ENCODE data around the gene MGAT4A.

MGAT4A gene

DNA sequence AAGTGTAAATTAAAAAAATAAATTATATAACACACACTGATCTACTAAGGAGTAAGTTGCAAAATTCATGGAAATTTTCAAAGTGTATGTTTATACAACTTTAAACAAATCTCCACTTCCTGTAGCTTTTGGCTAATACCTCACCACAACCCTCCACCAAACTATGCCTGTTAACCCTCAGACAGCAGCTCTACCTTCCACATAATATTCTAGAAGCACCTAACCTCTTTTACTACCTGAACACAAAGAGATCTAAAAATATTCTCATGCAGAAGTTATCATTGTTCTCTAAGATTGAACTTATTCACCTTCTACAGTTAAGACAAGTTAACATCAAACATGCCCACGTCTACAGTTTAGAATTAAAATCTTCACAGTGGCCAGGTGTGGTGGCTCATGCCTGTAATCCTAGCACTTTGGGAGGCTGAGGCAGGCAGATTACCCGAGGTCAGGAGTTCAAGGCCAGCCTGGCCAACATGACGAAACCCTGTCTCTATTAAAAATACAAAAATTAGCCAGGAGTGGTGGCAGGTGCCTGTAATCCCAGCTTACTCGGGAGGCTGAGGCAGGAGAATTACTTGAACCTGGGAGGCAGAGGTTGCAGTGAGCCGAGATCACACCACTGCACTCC, 2.7 kb downstream of the MGAT4A start:
- DNase-seq = peak in 1 of 2 donors; percentile 40

DNA sequence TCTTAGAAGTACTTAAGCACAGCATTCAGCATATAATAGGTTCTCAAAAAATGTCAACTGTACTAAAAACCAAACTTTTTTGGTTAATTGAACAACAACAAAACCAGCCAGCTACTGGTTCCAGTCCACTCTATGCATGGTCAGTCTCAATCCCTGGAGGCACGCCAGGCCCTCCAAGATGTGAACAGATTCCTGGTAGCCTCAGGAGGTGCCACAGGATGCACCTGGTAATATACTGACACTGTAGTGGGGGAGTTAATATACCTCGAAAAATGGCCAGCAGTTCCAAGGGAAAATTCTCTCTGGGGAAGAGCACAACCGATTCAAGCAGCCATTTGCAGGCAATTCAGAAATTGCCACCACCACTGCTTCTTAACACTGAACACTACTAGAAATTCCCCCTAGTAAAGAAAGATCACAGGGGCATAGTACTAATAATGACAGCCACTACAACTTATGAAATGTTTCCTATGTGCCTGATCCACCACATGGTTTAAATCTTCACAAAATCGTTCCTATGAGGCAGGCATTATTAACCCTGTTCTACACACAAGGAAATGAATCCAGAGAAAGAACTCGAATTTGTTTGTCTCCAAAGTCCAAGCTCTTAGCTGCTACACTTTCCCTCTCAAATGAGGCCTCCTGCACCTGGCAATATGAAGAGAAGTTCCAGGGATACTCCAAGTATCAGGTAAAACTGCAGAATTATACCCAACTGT, 3.4 kb downstream of the MGAT4A start:
- DNase-seq = no peak

DNA sequence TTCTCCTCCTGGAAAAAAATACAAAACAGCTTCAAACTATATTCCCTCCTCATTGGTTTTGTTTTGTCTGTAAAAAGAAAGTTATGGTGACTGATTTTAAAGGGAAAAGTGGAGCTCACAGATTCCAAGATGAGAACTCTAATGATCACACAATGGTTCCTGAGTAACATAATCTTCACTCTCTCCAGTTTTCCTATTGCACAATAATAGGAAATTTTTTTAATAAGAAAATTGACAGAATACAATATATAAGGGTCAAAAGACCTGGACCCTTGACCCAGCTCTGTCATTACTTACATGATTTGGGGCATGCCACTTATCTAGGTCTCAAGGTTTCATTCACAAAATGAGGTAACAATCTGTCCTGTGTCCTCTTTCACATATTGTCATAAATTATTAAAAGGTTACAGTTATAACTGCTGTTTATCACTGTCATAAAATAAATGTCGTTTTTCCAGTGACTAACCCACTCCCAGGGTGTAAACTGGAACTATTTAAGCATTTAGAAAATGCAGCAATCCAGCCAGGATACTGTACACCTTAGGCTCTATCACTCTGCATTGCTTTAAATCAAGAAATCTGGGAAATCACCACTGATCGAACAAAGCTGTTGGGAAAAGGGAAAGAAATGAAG, 4.1 kb downstream of the MGAT4A start:
- DNase-seq = no peak

DNA sequence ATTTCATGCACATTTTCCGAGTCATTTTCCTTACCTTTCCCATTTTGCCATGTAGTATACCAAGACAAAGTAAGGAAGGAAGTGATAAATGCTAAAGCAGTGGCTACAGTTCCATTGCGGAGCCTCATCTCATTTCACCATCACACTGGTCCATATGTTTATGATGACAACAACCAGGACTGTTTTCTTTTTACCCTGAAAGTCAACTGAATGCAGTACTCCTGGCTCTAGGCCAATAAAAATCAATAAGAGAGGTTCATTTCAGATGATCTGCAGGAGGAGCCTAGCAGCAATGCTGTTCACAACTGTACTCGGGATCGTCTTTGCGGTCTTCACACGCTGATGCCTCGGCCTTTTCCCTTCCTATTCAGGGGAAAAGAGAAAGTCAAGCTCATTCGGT, 4.7 kb downstream of the MGAT4A start:
- no peak for DNase-seq

DNA sequence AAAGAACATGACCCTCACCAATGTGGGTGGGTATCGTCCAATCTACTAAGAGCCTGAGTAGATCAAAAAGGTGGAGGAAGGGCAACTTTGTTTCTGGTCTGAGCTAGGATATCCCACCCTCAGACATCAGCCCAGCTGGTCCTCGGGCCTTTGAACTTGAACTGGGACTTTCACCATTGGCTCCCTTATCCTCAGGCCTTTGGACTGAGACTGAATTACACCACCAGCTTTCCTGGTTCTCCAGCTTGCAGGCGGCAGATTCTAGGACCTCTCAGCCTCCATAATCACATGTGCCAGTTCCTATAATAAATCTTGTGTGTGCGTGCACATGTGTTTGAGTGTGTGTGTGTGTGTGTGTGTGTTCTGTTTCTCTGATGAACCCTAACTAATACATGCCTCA, 10.6 kb downstream of the MGAT4A start:
- DNase-seq = no peak

DNA sequence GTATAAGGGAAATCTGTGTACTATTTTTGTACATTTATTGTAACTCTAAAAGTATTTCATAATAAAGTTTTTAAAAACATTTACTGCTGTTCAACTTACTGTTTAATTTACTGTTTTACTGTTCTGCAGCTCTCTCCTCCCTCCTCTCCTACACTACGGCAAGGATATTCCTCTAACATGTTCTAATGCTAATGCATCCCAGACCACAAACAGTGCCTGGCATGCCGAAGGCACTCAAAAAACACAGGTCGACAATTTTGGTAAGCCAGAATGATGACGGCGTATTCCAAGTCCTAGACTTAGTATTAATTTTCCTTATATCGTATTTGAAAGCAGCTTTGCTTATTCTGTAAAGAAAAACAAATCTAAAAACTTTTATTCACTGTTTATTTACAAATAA, 13.3 kb downstream of the MGAT4A start:
- no peak for DNase-seq

DNA sequence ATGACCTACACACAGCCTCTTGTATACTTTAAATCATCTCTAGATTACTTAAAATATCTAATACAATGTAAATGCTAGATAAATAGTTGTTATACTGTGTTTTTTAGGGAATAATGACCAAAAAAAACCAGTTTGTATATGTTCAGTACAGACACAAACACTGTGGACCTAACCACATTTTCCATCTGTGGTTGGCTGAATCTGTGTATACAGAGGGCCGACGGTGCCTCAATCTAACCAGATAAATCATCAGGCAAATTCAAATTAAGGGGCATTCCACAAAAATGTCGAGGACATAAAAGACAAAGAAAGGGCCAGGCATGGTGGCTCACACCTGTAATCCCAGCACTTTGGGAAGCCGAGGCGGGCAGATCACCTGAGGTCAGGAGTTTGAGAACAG, 14.1 kb downstream of the MGAT4A start:
- no peak for DNase-seq

DNA sequence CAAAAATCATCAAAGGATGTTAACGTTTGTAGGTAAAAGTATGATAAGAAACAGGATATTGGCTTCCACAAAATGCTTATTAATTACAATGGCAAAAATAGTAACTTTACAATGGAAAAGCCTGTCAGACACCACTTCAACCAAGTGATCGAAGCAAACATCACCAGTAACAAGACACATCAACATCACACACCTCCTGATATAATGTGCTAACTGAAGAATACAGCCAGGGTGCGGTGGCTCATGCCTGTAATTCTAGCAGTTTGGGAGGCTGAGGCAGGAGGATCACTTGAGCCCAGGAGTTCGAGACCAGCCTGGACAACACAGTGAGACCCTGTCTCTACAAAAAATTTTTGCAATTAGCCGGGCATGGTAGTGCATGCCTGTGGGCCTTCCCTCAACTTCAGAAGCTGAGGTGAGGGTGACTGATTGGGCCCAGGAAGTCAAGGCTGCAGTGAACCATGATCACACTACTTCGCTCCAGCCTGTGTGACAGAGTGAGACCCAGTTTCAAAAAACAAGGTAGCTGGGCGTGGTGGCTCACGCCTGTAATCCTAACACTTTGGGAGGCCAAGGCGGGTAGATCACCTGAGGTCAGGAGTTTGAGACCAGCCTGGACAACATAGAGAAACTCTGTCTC, 15.0 kb downstream of the MGAT4A start:
- no peak for DNase-seq

DNA sequence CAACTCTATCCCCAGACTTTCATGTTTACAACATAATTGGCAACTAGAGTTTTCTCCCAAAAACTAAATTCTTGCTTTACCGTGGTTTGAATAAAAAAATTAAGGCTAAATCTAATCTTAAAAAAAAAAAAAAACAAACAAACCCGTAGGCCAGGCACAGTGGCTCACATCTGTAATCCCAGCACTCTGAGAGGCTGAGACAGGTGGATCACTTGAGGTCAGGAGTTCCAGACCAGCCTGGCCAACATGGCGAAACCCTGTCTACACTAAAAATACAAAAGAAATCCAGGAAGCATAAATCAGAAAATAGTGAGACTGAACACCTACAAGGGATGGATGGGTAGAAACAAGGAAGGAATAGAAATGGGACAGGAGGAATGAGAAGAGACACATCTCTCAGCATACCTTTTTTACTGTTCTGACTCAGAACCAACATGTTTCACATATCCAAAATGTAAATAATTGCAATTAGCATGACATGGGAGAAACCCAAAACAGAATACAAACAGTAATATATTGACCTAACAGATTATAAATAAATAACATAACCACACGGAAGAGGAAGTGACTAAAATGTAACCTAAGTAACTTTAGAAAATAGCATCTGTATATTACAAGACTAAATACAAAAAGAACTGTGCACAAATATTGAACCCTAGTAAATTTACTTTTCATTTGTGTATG, 17.5 kb downstream of the MGAT4A start:
- no peak for DNase-seq

DNA sequence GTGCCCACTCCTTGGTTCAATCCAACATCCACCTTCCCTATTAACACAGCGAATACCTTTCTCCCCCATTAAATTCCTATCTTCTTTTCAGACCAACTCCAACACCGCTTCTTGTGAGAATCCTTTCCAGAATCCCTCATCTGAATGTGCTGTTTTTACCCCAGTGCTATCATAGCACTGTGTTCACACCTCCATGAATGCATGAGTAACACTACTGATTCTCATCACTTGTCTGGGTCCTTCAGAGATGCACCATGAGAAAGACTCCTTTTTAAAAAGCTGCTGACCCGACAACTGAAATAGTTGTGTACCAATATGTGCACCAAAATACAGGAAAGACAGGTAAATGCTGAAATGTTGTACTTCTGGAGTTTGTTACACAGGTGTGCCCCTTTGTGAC, 18.8 kb downstream of the MGAT4A start:
- no peak for DNase-seq

DNA sequence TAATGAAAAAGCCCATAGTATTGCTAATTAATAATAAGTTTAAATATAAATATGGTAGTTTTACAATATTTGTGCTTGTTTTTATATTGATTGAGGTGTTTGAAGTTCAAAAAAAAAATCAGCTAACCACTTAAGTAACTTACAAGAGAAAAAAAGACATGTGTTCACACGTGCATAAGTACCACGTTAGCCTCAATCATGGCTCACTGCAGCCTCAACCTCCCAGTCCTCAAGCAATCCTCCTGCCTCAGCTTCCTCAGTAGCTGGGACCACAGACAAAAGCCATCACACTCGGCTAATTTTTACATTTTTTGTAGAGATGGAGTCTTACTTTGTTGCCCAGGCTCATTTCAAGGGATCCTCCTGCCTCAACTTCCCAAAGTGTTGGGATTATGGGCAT, 19.4 kb downstream of the MGAT4A start:
- DNase-seq = no peak

DNA sequence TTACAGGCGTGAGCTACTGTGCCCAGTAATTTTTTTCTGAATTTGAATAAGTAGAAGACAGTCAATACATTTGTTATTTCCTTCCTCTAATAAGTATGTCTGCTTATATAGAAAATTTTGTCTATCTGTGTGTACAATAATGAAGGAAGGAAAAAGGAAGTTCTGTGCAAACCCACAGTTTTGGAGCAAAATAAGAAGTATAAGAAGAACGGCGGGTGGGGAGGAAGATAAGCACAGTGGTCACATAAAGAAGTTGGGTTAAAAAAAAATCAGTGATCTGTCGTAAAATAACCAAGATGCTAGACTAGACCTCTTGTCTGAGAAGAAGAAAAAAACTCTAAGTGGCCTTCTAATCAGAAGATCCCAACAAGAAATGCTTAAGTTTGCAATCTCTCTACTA, 20.2 kb downstream of the MGAT4A start:
- no peak for DNase-seq

DNA sequence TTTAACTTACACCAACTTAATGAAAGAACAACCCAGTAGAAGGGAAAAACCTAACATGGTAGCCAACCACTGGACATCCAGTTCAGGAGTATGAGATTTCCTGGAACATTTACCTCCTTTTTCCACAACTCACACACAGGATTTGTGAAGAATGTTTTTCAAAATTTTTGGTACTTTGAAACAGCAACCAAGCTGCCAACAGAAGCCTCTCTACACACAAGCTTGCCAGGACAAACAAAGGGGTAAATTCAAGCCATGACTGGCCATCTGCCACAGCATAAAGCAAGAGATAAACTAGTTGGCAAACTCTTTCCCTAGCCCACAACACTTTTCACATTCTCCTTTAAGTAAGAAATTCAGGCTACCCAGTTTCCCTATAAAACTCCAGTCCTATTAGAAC, 21.4 kb downstream of the MGAT4A start:
- DNase-seq = no peak

DNA sequence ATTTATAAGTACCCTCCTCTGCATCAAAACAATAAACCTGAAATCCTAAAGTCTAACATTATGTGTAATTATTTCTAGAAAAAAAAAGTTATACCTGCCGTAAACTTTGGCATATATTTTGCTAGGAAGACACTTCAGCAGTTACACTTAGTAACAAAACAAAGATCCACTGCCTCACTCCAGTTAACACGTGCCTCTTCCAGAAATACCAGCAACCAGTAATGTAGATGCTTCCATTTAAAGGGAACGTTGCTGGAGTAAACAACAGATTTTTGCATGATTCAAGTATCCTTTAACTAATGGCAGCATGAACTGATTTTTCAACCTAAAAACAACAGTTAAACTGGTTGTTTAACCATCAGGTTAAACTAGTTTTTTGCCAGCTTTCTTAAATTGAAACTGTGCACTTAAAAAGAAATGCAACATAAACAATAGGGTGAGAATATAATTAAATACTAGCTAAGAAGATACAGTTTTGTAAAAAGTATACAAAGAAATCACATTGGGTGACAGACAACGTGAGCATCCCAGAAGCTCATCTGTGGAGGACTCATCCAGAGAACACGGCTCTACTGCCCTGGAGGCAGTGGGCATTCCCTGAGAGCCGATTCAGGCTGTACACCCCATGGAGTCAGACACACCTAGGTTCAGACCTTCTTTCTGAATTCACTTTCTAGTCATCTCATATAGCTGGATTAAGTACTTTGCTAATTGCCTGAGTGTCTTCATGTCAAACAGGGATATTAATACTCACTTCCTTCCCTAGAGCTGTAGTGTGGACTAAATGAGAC, 22.3 kb downstream of the MGAT4A start:
- no peak for DNase-seq

DNA sequence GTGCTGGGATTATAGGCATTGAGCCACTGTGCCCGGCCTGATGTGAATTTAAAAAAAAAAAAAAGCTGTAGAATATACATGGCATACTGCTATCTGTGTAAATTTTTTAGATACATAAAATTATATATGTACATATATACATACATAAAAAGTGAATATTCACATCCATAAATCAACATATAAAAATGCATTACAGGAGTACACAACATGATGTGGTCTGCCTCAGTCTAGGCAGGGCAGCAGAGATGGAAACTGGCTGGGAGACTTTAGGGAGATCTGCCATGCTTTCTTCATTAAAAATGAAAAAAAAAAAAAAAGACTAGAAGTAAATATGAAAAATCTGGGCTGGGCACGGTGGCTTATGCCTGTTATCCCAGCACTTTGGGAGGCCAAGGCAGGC, 24.3 kb downstream of the MGAT4A start:
- no peak for DNase-seq

DNA sequence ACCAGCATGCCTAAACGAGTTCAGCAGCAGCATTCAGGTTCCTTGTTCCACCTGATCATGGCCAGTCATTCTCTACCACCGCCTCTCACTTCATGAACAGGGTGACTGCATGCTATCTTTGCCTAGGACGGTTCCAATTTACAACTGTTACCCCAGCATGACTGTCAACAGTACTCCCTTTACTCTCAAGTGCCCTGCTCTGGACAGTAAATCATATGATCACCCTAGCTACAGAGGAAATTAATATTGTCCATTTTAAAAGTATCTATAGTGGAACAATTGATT, 25.7 kb downstream of the MGAT4A start:
- no peak for DNase-seq

DNA sequence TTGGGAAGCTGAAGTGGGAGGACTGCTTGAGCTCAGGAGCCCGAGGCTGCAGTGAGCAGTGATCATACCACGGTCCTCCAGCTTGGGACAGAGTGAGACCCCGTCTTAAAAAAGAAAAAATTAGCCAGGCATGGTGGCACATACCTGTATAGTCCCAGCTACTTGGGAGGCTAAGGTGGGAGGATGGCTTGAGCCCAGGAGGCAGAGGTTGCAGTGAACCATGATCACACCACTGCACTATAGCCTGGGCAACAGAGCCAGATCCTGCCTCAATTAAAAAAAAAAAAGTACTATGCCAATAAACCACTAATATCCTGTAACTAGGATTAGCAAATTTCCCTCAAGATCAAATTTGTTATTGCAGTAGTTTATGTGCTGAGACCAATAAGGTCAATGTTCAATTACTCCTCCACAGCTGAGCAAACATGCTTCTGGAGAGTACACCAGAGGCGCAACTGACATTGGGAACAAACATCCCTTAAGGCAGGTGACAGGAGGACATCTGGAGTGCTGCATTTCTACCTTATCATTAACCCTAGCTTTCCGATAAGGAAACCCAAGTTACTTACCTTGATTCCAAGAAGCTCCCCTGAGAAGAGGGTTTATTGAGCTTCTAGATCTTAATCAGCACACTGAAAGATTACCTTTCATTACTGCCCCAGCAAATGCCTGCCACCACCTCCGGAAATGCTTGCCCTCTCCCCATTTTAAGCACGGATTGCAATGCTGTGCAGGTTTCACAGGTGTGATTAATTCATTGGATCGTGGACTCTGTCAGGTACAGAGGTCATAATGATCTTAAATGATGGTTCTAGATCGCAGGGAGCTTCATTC, 26.2 kb downstream of the MGAT4A start:
- DNase-seq = no peak

DNA sequence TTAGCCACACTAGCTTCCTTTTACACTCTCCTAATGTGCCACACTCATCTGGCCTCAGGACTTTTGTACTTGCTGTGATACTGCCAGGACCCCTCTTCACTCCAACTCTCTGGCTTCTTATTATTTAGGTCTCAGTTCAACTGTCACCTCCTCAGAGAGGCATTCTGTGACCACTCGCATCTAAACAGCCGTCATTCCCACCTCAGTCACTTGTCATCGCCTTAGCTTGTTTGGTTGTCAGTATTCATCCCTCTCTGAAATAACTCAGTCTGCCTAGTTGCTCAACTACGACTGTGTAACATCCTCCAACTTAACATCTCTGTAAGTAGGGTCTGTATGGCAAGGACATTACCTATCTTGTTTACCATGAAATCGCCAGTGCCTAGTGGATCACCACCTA, 27.2 kb downstream of the MGAT4A start:
- no peak for DNase-seq

DNA sequence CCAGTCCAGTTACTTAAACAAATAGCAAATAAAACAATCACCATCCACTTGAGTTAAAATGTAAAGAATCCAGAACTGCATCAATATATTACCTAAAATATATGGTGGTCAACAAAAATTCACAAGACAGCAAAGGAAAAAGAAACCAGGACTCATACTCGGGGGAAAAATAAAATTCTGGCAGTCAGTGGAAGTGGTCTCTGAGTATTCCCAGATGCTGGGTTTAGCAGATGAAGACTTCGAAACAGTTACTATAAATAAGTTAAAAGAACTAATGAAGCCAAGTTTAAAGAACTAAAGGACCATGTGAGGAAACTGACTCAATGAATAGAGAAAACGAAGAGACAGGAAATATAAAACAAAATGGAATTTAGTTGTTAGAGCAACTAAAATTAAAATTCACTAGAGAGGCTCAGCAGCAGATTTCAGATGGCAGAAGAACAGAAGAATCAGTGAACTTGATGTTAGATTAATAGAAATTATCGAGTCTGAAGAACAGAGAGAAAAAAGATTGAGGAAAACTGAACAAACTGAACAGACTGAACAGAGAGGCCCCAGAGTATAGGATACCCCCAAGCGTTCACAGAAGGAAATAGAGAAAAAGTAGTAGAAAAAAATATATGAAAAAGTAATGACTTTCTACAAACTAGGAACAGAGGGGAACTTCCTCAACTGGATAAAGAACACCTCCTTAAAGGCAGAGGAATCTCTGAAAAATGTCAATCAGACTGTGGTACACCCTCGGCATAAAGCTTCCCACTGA, 27.9 kb downstream of the MGAT4A start:
- no peak for DNase-seq

DNA sequence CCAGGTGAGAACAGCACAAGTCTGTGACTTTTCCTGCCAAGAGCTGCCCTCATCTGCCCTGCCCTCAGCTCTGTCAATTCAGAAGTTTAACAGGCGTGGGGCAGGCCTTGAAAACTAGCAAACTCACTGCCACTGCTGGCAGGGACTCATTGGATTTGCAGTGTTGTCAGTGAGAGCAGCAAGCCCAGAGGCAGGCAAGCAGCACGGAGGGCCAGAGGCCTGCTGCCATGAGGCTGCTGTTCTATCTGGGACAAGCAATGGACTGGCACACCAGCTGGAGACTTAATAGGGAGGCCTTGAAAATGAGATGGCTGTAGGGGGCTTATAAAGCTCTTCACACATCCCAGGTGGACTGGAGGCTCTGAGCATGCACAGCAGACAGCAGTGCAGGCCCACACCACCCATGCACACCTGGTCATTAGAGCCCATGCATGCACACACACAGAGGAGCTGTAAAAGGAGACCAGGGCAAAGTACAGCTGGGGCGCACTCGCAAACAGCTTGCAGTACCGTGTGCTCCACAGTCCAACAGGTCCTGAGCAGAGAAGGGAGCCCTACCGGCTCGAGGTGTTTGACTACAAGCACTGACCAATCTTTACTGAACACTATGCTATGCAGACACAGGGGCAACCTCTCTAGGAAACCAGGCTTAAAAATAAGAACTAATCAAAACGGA, 28.7 kb downstream of the MGAT4A start:
- no peak for DNase-seq

DNA sequence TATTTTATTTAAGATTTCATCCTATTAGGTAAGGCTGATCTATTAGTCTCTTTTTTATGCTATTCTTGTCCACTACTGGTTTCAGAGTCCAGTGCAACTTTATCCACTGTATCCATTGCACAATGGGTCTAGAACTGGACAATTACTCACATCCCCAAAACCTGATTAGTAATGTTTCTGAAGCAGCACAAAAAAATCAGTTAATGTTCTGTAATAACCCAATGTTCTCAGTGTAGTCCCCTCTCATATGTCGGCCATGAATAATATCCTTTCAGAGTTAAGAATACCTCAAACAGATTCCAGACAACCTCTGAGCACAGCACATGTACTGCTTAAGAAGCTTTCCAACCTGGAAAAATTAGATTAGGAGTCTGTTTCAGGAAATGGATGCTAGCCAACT, 29.7 kb downstream of the MGAT4A start:
- no peak for DNase-seq

All from CD4-positive, alpha-beta T cell treated with Interleukin-1 beta for 1 hour (primary cell).